Loucy (cell line): ENCODE data around the gene EARS2.

Source experiments
- H2AFZ ChIP-seq: fragments of 200-600 bp; sonication (generic); 2 replicates; pipeline ENCODE4 v1.6.0; 2016; ENCODE audit warnings: antibody characterized with exemption, mild to moderate bottlenecking, low read length, moderate library complexity
- H3F3A ChIP-seq: fragments of 200-600 bp; 2 replicates; pipeline ENCODE4 v1.6.0; 2016; ENCODE audit warnings: antibody characterized with exemption, low read depth, mild to moderate bottlenecking
- H3K27me3 ChIP-seq: fragments of 200-600 bp; sonication (generic); 2 replicates; pipeline ENCODE4 v1.6.1; 2014; ENCODE audit warnings: low read length, mild to moderate bottlenecking; ENCODE audit not compliant: insufficient read depth, poor library complexity, severe bottlenecking
- H3K36me3 ChIP-seq: fragments of 200-600 bp; sonication (generic); 2 replicates; pipeline ENCODE4 v1.6.1; 2016; ENCODE audit warnings: low read length; ENCODE audit not compliant: insufficient read depth
- H3K4me1 ChIP-seq: fragments of 200-600 bp; sonication (generic); 2 replicates; pipeline ENCODE4 v1.5.1; 2014; ENCODE audit warnings: low read length, mild to moderate bottlenecking; ENCODE audit not compliant: insufficient read depth, poor library complexity, severe bottlenecking
- H3K4me2 ChIP-seq: fragments of 200-600 bp; sonication (generic); 2 replicates; pipeline ENCODE4 v1.6.0; 2014; ENCODE audit warnings: antibody characterized with exemption, low read length, low read depth, mild to moderate bottlenecking; ENCODE audit not compliant: poor library complexity, severe bottlenecking
- H3K4me3 ChIP-seq: fragments of 200-600 bp; sonication (generic); 2 replicates; pipeline ENCODE4 v1.5.1; 2014; ENCODE audit warnings: low read length, mild to moderate bottlenecking, mixed read lengths; ENCODE audit not compliant: poor library complexity, severe bottlenecking
- H3K79me2 ChIP-seq: fragments of 200-600 bp; sonication (generic); 2 replicates; pipeline ENCODE4 v1.6.1; 2014; ENCODE audit warnings: low read length; ENCODE audit not compliant: insufficient read depth
- H3K9ac ChIP-seq: fragments of 200-600 bp; sonication (generic); 2 replicates; pipeline ENCODE4 v1.6.0; 2014; ENCODE audit warnings: mild to moderate bottlenecking, low read depth, low read length, moderate library complexity; ENCODE audit not compliant: poor library complexity, severe bottlenecking
- H3K9me2 ChIP-seq: fragments of 200-600 bp; sonication (generic); replicated peaks from 2 replicates; pipeline ENCODE4 v1.6.1; 2016; ENCODE audit warnings: low read depth, low read length, mixed read lengths
- H3K9me3 ChIP-seq: fragments of 200-600 bp; sonication (generic); 2 replicates; pipeline ENCODE4 v1.6.1; 2014; ENCODE audit warnings: mild to moderate bottlenecking, antibody characterized with exemption, low read length, low read depth; ENCODE audit not compliant: insufficient read depth
- H4K20me1 ChIP-seq: fragments of 200-600 bp; sonication (generic); 2 replicates; pipeline ENCODE4 v1.6.0; 2014; ENCODE audit warnings: antibody characterized with exemption, low read length, mild to moderate bottlenecking; ENCODE audit not compliant: insufficient read depth, poor library complexity, severe bottlenecking
- CTCF ChIP-seq: fragments of 200-600 bp; sonication (generic); conservative IDR thresholded peaks from 2 replicates; pipeline ENCODE4 v1.5.1; 2014; ENCODE audit warnings: mild to moderate bottlenecking, antibody characterized with exemption, low read length
- EZH2phosphoT487 ChIP-seq: fragments of 200-600 bp; IDR thresholded peaks from 2 replicates; pipeline ENCODE4 v1.6.1; 2018; ENCODE audit warnings: antibody characterized with exemption, mild to moderate bottlenecking, moderate library complexity, borderline replicate concordance

EARS2 gene

DNA sequence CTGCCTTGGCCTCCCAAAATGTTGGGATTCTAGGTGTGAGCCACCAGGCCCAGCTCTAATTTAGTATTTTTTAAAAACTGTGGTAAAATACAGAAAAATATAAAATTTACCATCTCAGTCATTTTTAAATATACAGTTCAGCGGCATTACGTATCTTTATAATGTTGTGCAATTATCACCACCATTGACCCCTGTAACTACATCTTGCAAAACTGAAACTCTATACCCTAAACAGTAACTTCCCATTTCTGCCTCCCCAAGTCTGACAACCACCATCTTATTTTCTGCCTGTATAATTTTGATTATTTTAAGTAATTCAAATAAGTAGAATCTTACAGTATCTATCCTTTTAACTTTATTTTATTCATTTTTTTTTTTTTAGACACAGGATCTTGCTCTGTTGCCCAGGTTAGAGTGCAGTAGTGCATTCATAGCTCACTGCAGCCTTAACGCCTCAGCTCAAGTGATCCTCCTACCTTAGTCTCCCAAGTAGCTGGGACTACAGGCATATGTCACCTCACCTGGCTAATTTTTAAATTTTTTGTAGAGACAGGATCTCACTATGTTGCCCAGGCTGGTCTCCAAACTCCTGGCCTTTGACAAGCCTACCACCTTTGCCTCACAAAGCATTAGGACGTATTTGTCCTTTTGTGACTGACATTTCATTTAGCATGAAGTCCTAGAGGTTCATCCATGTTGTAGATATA, 36.0 kb downstream of the EARS2 start:
- peaks cover 10% of the 10 kb centered on the region; the same call in 1 of the 2 replicates for H3K36me3 ChIP-seq
- H3K4me2 ChIP-seq = no peak overlapping the region
- no peak overlapping the region for H3K9ac ChIP-seq
- no peaks in the 10 kb centered on the region for H3F3A ChIP-seq
- H3K27me3 ChIP-seq = no peaks in the 10 kb centered on the region
- TF ChIP-seq EZH2phosphoT487 (no peak), CTCF (no peak)
- no peak overlapping the region for H2AFZ ChIP-seq
- no peaks in the 10 kb centered on the region for H3K9me3 ChIP-seq
- H3K4me3 ChIP-seq = no peak overlapping the region
- no peaks in the 10 kb centered on the region for H3K79me2 ChIP-seq
- H3K4me1 ChIP-seq = peaks cover 10% of the 10 kb centered on the region
- H4K20me1 ChIP-seq = no peaks in the 10 kb centered on the region
- H3K9me2 ChIP-seq = no peaks in the 10 kb centered on the region

DNA sequence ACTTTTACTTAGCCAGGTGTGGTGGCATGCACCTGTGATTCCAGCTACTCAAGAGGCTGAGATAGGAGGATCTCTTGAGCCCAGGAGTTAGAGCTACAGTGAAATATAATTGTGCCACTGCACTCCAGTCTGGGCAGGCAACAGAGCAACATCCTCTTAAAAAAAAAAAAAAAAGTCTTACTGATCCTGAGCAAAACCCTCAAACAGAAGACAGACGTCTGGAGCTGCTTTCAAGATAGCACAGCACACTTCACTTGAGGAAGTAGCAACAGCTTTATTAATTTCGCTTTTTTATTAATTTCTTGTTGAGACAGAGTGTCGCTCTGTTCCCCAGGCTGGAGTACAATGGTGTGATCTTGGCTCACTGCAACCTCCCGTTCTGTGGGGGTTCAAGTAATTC, 36.6 kb downstream of the EARS2 start:
- Histone ChIP-seq H3K36me3 (peaks cover 10% of the 10 kb centered on the region; the same call in 1 of the 2 replicates), H3K4me3 (no peak overlapping the region), H3K4me1 (peaks cover 10% of the 10 kb centered on the region), H3K9me3 (no peaks in the 10 kb centered on the region), H3F3A (no peaks in the 10 kb centered on the region), H3K9ac (no peak overlapping the region), H3K4me2 (no peak overlapping the region), H3K79me2 (no peaks in the 10 kb centered on the region), H4K20me1 (no peaks in the 10 kb centered on the region), H2AFZ (no peak overlapping the region), H3K27me3 (no peaks in the 10 kb centered on the region), H3K9me2 (no peaks in the 10 kb centered on the region)
- TF ChIP-seq CTCF (no peak), EZH2phosphoT487 (no peak)

DNA sequence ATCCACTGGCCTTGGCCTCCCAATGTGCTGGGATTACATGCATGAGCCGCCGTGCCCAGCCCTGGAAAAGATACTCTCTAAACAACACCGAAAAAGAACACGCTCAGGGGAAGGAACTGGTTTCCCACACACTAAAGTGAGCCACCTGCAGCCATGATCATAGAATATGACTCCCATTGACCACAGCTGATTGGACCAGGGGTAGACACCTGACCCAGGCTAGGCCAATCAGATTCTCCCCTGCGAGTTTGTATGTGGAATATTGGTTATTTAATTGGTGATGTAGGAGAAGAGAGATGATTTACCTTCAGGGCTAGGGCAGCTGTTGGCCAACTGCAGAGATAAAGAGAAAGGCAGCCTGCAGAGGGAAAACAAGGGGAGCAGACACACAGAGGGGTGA, 37.9 kb downstream of the EARS2 start:
- H4K20me1 ChIP-seq = peaks cover under 1% of the 10 kb centered on the region

More for the DNA sequence above, 37.9 kb downstream of the EARS2 start:
- Histone ChIP-seq H3K9me2 (no peaks in the 10 kb centered on the region), H3K4me1 (peaks cover 15% of the 10 kb centered on the region), H3K27me3 (no peaks in the 10 kb centered on the region), H3K36me3 (0 out of 2 replicates have a peak, but pooled peaks cover 2% of the 10 kb centered on the region), H3K4me3 (no peak overlapping the region), H3F3A (peaks cover 3% of the 10 kb centered on the region; the same call in 1 of the 2 replicates), H3K79me2 (no peaks in the 10 kb centered on the region), H3K9ac (no peak overlapping the region), H3K9me3 (no peaks in the 10 kb centered on the region), H2AFZ (no peak overlapping the region), H3K4me2 (no peak overlapping the region)
- TF ChIP-seq CTCF = no peak
- TF ChIP-seq EZH2phosphoT487 = no peak
